Astrocyte (in vitro differentiated cells and primary cell): ENCODE data around the gene CYBA. TPM values are rescaled to one million over a fixed set of nuclear protein-coding genes. Genes with fewer than 3 reads are reported as not detected.

Experiments used
- DNase-seq: peaks from one replicate; pipeline ENCODE4 v3.0.0-alpha.2; 2010; ENCODE audit warnings: low read depth
- FAIRE-seq: peaks from 2 replicates; lab custom pipeline; 2011; peaks lifted over from hg19 to GRCh38; lab: Jason Lieb, UNC
- H2AFZ ChIP-seq: 2 replicates; pipeline ENCODE4 v1.6.0; 2012; ENCODE audit warnings: low read depth, low read length, inconsistent platforms
- H3K27ac ChIP-seq: 2 replicates; pipeline ENCODE4 v1.5.1; 2011; ENCODE audit warnings: low read depth, low read length, inconsistent platforms
- H3K27me3 ChIP-seq: 2 replicates; pipeline ENCODE4 v1.6.0; 2011; ENCODE audit warnings: low read length, inconsistent platforms; ENCODE audit not compliant: insufficient read depth
- H3K36me3 ChIP-seq: 2 replicates; pipeline ENCODE4 v1.5.1; 2011; ENCODE audit warnings: low read length, inconsistent platforms; ENCODE audit not compliant: insufficient read depth
- H3K4me1 ChIP-seq: 2 replicates; pipeline ENCODE4 v1.5.1; 2011; ENCODE audit warnings: low read length, inconsistent platforms; ENCODE audit not compliant: insufficient read depth
- H3K4me2 ChIP-seq: 2 replicates; pipeline ENCODE4 v1.6.0; 2012; ENCODE audit warnings: low read length, inconsistent platforms
- H3K4me3 ChIP-seq: 2 replicates; pipeline ENCODE4 v1.5.1; 2011; ENCODE audit warnings: low read depth, mild to moderate bottlenecking, low read length, inconsistent platforms; ENCODE audit not compliant: insufficient read depth
- H3K79me2 ChIP-seq: 2 replicates; pipeline ENCODE4 v1.6.0; 2012; ENCODE audit warnings: mild to moderate bottlenecking, low read length, inconsistent platforms; ENCODE audit not compliant: insufficient read depth
- H3K9ac ChIP-seq: 2 replicates; pipeline ENCODE4 v1.6.0; 2012; ENCODE audit warnings: mild to moderate bottlenecking, low read length, inconsistent platforms
- H3K9me3 ChIP-seq: 2 replicates; pipeline ENCODE4 v1.5.1; 2012; ENCODE audit warnings: low read depth, mild to moderate bottlenecking, low read length, inconsistent platforms; ENCODE audit not compliant: insufficient read depth
- H4K20me1 ChIP-seq: 2 replicates; pipeline ENCODE4 v1.6.0; 2012; ENCODE audit warnings: low read length, inconsistent platforms; ENCODE audit not compliant: insufficient read depth
- H3K27ac Mint-ChIP-seq: one replicate; pipeline ENCODE4 v1.8.0; 2021; ENCODE audit warnings: mild to moderate bottlenecking, mixed read lengths; ENCODE audit not compliant: unreplicated experiment
- H3K27me3 Mint-ChIP-seq: one replicate; pipeline ENCODE4 v1.8.0; 2021; ENCODE audit warnings: low read depth, mixed read lengths; ENCODE audit not compliant: unreplicated experiment
- H3K36me3 Mint-ChIP-seq: one replicate; pipeline ENCODE4 v1.8.0; 2021; ENCODE audit warnings: low read depth, mixed read lengths; ENCODE audit not compliant: unreplicated experiment
- H3K4me1 Mint-ChIP-seq: one replicate; pipeline ENCODE4 v1.8.0; 2021; ENCODE audit warnings: low read depth, mixed read lengths; ENCODE audit not compliant: unreplicated experiment
- H3K4me3 Mint-ChIP-seq: one replicate; pipeline ENCODE4 v1.8.0; 2021; ENCODE audit warnings: mild to moderate bottlenecking, moderate library complexity, mixed read lengths; ENCODE audit not compliant: unreplicated experiment
- H3K9me3 Mint-ChIP-seq: one replicate; pipeline ENCODE4 v1.8.0; 2021; ENCODE audit warnings: mild to moderate bottlenecking, mixed read lengths; ENCODE audit not compliant: unreplicated experiment
- CTCF ChIP-seq: IDR thresholded peaks from 2 replicates; pipeline ENCODE4 v1.5.1; 2011; ENCODE audit warnings: low read depth, mild to moderate bottlenecking, inconsistent platforms, low read length, moderate library complexity; ENCODE audit not compliant: insufficient read depth
- EZH2 ChIP-seq: IDR thresholded peaks from 2 replicates; pipeline ENCODE4 v1.6.1; 2012; ENCODE audit warnings: mild to moderate bottlenecking, low read length, inconsistent platforms; ENCODE audit not compliant: insufficient read depth
- total RNA-seq: library from RNA; stranded (reverse); gene quantifications from 2 replicates; pipeline ENCODE4 v1.2.1, GENCODE V29; 2021

Gene CYBA
- total RNA-seq, 1 donor from 2014 or later, result 236 TPM

- Histone ChIP-seq H3K79me2 (no peaks in the 10 kb centered on the region), H3K9me3 (no peaks in the 10 kb centered on the region), H3K36me3 (no peaks in the 10 kb centered on the region), H3K9ac (peak overlapping the region; percentile 48), H3K27ac (no peak overlapping the region), H2AFZ (peak overlapping the region; percentile 52), H3K4me3 (peak overlapping the region; percentile 28), H3K27me3 (no peaks in the 10 kb centered on the region), H3K4me1 (peaks cover 12% of the 10 kb centered on the region), H3K4me2 (peak overlapping the region; percentile 92), H4K20me1 (peaks cover 24% of the 10 kb centered on the region)
- H3K36me3 Mint-ChIP-seq, result peaks cover 2% of the 10 kb centered on the region
- TF ChIP-seq CTCF (no peak), EZH2 (no peak)
- no peak overlapping the region for H3K27ac Mint-ChIP-seq
- H3K9me3 Mint-ChIP-seq, result no peaks in the 10 kb centered on the region
- peak overlapping the region; percentile 84 for H3K4me3 Mint-ChIP-seq
- DNase-seq (no peak), FAIRE-seq (no peak)
- H3K4me1 Mint-ChIP-seq, result peaks cover 4% of the 10 kb centered on the region
- H3K27me3 Mint-ChIP-seq, result no peaks in the 10 kb centered on the region
These were observed 579 bp upstream of the CYBA start for GRCh38 chr16:88651276-88651988.

GRCh38 chr16:88649924-88650748 lies 717 bp downstream of the CYBA start:
- H4K20me1 ChIP-seq, result peaks cover 20% of the 10 kb centered on the region
- no peak overlapping the region for H3K27ac Mint-ChIP-seq
- DNase-seq, result no peak

More at GRCh38 chr16:88649924-88650748, 717 bp downstream of the CYBA start:
- H2AFZ ChIP-seq, result peak overlapping the region; percentile 66
- peaks cover 4% of the 10 kb centered on the region for H3K4me1 Mint-ChIP-seq
- H3K27ac ChIP-seq, result no peak overlapping the region
- H3K36me3 Mint-ChIP-seq, result peaks cover 3% of the 10 kb centered on the region
- H3K4me2 ChIP-seq, result peak overlapping the region; percentile 92
- H3K9ac ChIP-seq, result peak overlapping the region; percentile 69
- H3K4me3 ChIP-seq, result peak overlapping the region; percentile 63
- H3K27me3 ChIP-seq, result no peaks in the 10 kb centered on the region
- FAIRE-seq, result no peak
- TF ChIP-seq EZH2 (no peak), CTCF (no peak)
- peak overlapping the region; percentile 91 for H3K4me3 Mint-ChIP-seq
- H3K36me3 ChIP-seq, result no peaks in the 10 kb centered on the region
- no peaks in the 10 kb centered on the region for H3K9me3 Mint-ChIP-seq
- H3K4me1 ChIP-seq, result peaks cover 12% of the 10 kb centered on the region
- H3K79me2 ChIP-seq, result no peaks in the 10 kb centered on the region
- no peaks in the 10 kb centered on the region for H3K9me3 ChIP-seq
- H3K27me3 Mint-ChIP-seq, result no peaks in the 10 kb centered on the region
